ENCODE results near the gene ZFC3H1. TPM values are rescaled to one million over a fixed set of nuclear protein-coding genes. Genes with fewer than 3 reads are reported as not detected.
"Not testable (repeated sequence)": the region's sequence is repeated elsewhere in the genome, so short reads cannot be mapped to it uniquely, and the experiment has no call there.

The ZFC3H1 gene
- total RNA-seq, 1 experiment from 2014 or later = 48.7 TPM

DNA sequence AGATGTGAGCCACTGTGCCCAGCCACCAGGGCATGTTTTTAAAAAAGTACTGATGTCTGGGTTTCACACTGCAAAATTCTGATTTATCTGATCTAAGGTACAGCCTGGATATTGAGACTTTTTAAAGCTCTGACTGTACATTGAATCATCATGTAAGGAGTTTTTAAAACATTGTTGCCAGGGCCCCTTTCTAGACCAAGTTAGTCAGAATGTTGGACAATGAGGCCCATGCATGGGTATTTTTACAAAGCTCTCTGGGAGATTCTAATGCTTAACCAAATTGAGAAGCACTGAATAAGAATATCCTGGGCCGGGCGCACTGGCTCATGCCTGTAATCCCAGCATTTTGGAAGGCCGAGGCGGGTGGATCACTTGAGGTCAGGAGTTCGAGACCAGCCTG, 38.9 kb upstream of the ZFC3H1 start:
- no peak for DNase-seq (ENCODE audit: low spot score)
- intact Hi-C loops (cut with micrococcal nuclease; ENCODE audit: unreplicated experiment) = no loop called here
- ChIA-PET POLR2A (ENCODE audit: low non-redundant PET) (no interaction called here), CTCF (no interaction called here)
- no peak for TF ChIP-seq EZH2 (IDR thresholded peaks at IDR 0.05; ENCODE audit: borderline replicate concordance, low read depth, low read length, poor library complexity, severe bottlenecking)
- TF ChIP-seq, protein P1, sequence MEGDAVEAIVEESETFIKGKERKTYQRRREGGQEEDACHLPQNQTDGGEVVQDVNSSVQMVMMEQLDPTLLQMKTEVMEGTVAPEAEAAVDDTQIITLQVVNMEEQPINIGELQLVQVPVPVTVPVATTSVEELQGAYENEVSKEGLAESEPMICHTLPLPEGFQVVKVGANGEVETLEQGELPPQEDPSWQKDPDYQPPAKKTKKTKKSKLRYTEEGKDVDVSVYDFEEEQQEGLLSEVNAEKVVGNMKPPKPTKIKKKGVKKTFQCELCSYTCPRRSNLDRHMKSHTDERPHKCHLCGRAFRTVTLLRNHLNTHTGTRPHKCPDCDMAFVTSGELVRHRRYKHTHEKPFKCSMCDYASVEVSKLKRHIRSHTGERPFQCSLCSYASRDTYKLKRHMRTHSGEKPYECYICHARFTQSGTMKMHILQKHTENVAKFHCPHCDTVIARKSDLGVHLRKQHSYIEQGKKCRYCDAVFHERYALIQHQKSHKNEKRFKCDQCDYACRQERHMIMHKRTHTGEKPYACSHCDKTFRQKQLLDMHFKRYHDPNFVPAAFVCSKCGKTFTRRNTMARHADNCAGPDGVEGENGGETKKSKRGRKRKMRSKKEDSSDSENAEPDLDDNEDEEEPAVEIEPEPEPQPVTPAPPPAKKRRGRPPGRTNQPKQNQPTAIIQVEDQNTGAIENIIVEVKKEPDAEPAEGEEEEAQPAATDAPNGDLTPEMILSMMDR (conservative IDR thresholded peaks at IDR 0.05; ENCODE audit: low read depth, low read length) = no peak
- no peak overlapping the region for H3K27ac ChIP-seq (ENCODE audit: low read depth, low read length, poor library complexity, severe bottlenecking)
- H3K36me3 ChIP-seq (ENCODE audit: insufficient read depth, low read length, poor library complexity, severe bottlenecking) = peaks cover 35% of the 10 kb centered on the region
- no peaks in the 10 kb centered on the region for H3K4me1 ChIP-seq (ENCODE audit: insufficient read depth, low read length, poor library complexity, severe bottlenecking)
- no peaks in the 10 kb centered on the region for H3K9me3 ChIP-seq (ENCODE audit: low read depth, low read length, poor library complexity, severe bottlenecking)
- no peaks in the 10 kb centered on the region for H3K27me3 ChIP-seq (replicated peaks; ENCODE audit: insufficient read depth, low read depth, low read length, poor library complexity)
- no peak overlapping the region for H3K4me3 ChIP-seq (ENCODE audit: low read depth, low read length, poor library complexity, severe bottlenecking)
- no TSS peak for BruUV-seq (replicated peaks)

DNA sequence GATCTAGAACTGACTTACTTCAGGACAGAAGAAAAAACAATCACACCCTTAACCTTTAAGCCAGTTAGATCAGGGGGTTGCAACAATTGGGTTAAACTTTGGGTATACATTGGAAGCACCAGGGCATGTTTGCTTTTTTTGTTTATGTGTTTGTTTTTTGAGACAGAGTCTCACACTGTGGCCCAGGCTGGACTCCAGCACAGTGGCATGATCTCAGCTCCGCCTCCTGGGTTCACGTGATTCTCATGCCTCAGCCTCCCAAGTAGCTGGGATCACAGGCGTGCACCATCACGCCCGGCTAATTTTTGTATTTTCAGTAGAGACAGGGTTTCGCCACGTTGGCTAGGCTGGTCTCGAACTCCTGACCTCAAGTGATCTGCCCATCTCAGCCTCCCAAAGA, 38.5 kb upstream of the ZFC3H1 start:
- H3K27me3 ChIP-seq (replicated peaks; ENCODE audit: insufficient read depth, low read depth, low read length, poor library complexity); intact Hi-C loops (cut with micrococcal nuclease; ENCODE audit: unreplicated experiment); H3K27ac ChIP-seq (ENCODE audit: low read depth, low read length, poor library complexity, severe bottlenecking); H3K9me3 ChIP-seq (ENCODE audit: low read depth, low read length, poor library complexity, severe bottlenecking); DNase-seq (ENCODE audit: low spot score); H3K4me1 ChIP-seq (ENCODE audit: insufficient read depth, low read length, poor library complexity, severe bottlenecking); CTCF ChIA-PET; BruUV-seq (replicated peaks); H3K4me3 ChIP-seq (ENCODE audit: low read depth, low read length, poor library complexity, severe bottlenecking); POLR2A ChIA-PET (ENCODE audit: low non-redundant PET): not testable (repeated sequence)
- peaks cover 39% of the 10 kb centered on the region for H3K36me3 ChIP-seq (ENCODE audit: insufficient read depth, low read length, poor library complexity, severe bottlenecking)

DNA sequence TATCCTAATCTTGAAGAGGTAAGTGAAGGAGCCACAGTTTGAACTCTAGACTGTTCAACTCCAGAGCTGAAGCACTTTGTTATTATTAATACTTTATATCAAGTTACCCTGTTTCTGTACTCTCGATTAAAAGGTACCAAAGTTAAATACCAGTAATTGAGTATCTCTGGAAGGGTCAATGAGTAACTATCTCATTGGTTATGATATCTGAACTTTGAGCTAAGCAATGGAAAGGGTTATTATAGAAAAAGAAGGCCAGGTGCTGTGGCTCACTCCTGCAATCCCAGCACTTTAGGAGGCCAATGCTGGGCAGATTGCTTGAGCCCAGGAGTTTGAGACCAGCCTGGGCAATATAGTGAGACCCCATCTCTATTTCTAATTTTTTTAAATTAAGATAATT, 32.1 kb upstream of the ZFC3H1 start:
- intact Hi-C loops (cut with micrococcal nuclease; ENCODE audit: unreplicated experiment) = no loop called here
- no peaks in the 10 kb centered on the region for H3K27me3 ChIP-seq (replicated peaks; ENCODE audit: insufficient read depth, low read depth, low read length, poor library complexity)
- DNase-seq (ENCODE audit: low spot score) = no peak
- H3K4me1 ChIP-seq (ENCODE audit: insufficient read depth, low read length, poor library complexity, severe bottlenecking) = peaks cover 4% of the 10 kb centered on the region
- no TSS peak for BruUV-seq (replicated peaks)
- POLR2A ChIA-PET (ENCODE audit: low non-redundant PET) = no interaction called here
- no peaks in the 10 kb centered on the region for H3K9me3 ChIP-seq (ENCODE audit: low read depth, low read length, poor library complexity, severe bottlenecking)
- no peak overlapping the region for H3K27ac ChIP-seq (ENCODE audit: low read depth, low read length, poor library complexity, severe bottlenecking)
- TF ChIP-seq EZH2 (IDR thresholded peaks at IDR 0.05; ENCODE audit: borderline replicate concordance, low read depth, low read length, poor library complexity, severe bottlenecking) = no peak
- TF ChIP-seq, protein P1 (conservative IDR thresholded peaks at IDR 0.05; ENCODE audit: low read depth, low read length) = no peak
- H3K4me3 ChIP-seq (ENCODE audit: low read depth, low read length, poor library complexity, severe bottlenecking) = no peak overlapping the region
- CTCF ChIA-PET = no interaction called here
- peaks cover 42% of the 10 kb centered on the region for H3K36me3 ChIP-seq (ENCODE audit: insufficient read depth, low read length, poor library complexity, severe bottlenecking)

DNA sequence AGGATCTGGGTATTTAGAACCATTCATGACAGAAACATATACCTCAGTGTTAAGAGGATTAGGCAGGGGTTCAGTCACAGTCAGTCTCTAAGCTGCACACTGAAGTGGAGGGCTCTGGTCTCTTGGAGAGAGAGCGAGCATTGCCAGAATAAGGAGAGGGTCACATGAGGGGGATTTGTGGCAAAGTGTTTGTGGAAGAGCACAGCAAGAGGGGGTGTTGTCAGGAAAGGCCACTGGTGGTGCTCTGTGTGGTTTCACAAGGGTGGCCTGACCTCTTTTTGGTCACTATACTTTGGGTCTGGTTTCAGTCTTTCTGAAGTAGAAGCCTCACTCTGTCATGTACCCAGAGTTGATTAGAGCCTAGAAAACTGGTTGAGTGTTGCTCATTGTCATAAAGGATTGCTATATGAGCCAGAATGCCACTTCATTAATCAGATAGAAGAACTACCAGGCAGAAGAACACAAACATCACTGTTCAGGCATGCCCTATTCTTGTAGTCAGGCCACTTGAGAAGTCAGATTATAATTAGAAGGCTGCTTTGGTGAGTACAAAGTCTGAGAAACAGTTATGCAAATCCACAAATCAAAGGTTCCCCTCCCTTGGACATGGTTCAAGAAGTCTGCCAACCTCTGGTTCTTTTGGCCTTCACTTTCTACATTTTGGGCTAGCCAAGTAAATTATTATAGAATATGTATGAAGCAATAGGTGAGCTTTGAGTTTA, 30.6 kb upstream of the ZFC3H1 start:
- CTCF ChIA-PET = no interaction called here
- no TSS peak for BruUV-seq (replicated peaks)

DNA sequence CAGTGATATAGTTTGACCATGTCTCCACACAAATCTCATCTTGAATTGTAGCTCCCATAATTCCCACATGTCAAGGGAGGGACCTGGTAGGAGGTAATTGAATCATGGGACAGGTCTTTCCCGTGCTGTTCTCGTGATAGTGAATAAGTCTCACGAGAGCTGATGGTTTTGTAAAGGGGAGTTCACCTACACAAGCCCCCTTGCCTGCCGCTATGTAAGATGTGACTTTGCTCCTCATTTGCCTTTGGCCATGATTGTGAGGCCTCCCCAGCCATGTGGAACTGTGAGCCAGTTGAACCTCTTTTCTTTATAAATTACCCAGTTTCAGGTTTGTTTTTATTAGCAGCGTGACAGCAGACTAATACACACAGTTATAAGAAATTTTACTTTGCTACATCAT, 30.0 kb upstream of the ZFC3H1 start:
- H3K4me3 ChIP-seq (ENCODE audit: low read depth, low read length, poor library complexity, severe bottlenecking); H3K27me3 ChIP-seq (replicated peaks; ENCODE audit: insufficient read depth, low read depth, low read length, poor library complexity); H3K9me3 ChIP-seq (ENCODE audit: low read depth, low read length, poor library complexity, severe bottlenecking); H3K4me1 ChIP-seq (ENCODE audit: insufficient read depth, low read length, poor library complexity, severe bottlenecking); DNase-seq (ENCODE audit: low spot score); intact Hi-C loops (cut with micrococcal nuclease; ENCODE audit: unreplicated experiment); BruUV-seq (replicated peaks); CTCF ChIA-PET; H3K27ac ChIP-seq (ENCODE audit: low read depth, low read length, poor library complexity, severe bottlenecking); POLR2A ChIA-PET (ENCODE audit: low non-redundant PET): not testable (repeated sequence)
- peaks cover 28% of the 10 kb centered on the region for H3K36me3 ChIP-seq (ENCODE audit: insufficient read depth, low read length, poor library complexity, severe bottlenecking)

More for the DNA sequence above, 30.6 kb upstream of the ZFC3H1 start:
- Histone ChIP-seq H3K9me3 (ENCODE audit: low read depth, low read length, poor library complexity, severe bottlenecking) (no peaks in the 10 kb centered on the region), H3K4me1 (ENCODE audit: insufficient read depth, low read length, poor library complexity, severe bottlenecking) (peaks cover 4% of the 10 kb centered on the region), H3K36me3 (ENCODE audit: insufficient read depth, low read length, poor library complexity, severe bottlenecking) (peaks cover 34% of the 10 kb centered on the region), H3K4me3 (ENCODE audit: low read depth, low read length, poor library complexity, severe bottlenecking) (no peak overlapping the region), H3K27ac (ENCODE audit: low read depth, low read length, poor library complexity, severe bottlenecking) (no peak overlapping the region), H3K27me3 (replicated peaks; ENCODE audit: insufficient read depth, low read depth, low read length, poor library complexity) (no peaks in the 10 kb centered on the region)
- intact Hi-C loops (cut with micrococcal nuclease; ENCODE audit: unreplicated experiment) = no loop called here
- POLR2A ChIA-PET (ENCODE audit: low non-redundant PET) = no interaction called here
- TF ChIP-seq EZH2 (IDR thresholded peaks at IDR 0.05; ENCODE audit: borderline replicate concordance, low read depth, low read length, poor library complexity, severe bottlenecking) = no peak
- TF ChIP-seq, protein P1 (conservative IDR thresholded peaks at IDR 0.05; ENCODE audit: low read depth, low read length) = no peak
- no peak for DNase-seq (ENCODE audit: low spot score)
